Measurements from ENCODE around the gene SCFD2. TPM values are rescaled to one million over a fixed set of nuclear protein-coding genes. Genes with fewer than 3 reads are reported as not detected.

SCFD2 gene
- total RNA-seq, 1 donor from 2014 or later, result 11.9 TPM

- H3K9me3 ChIP-seq (ENCODE audit: insufficient read depth, low read depth, low read length), result no peaks in the 10 kb centered on the region
- H4K20me1 ChIP-seq (ENCODE audit: insufficient read depth, low read length), result no peaks in the 10 kb centered on the region
- FAIRE-seq (no peak), DNase-seq (ENCODE audit: low read depth) (no peak)
- no peaks in the 10 kb centered on the region for H3K36me3 ChIP-seq (ENCODE audit: insufficient read depth, low read length)
- H3K4me2 ChIP-seq (ENCODE audit: low read length), result no peak overlapping the region
- Mint-ChIP-seq H3K27ac (ENCODE audit: unreplicated experiment) (no peak overlapping the region), H3K36me3 (ENCODE audit: low read depth, unreplicated experiment) (peaks cover 3% of the 10 kb centered on the region), H3K9me3 (ENCODE audit: unreplicated experiment) (no peaks in the 10 kb centered on the region), H3K27me3 (ENCODE audit: low read depth, unreplicated experiment) (no peaks in the 10 kb centered on the region), H3K4me1 (ENCODE audit: low read depth, unreplicated experiment) (peaks cover 10% of the 10 kb centered on the region), H3K4me3 (ENCODE audit: unreplicated experiment) (no peak overlapping the region)
- H3K79me2 ChIP-seq (ENCODE audit: insufficient read depth, low read length), result no peaks in the 10 kb centered on the region
- no peak overlapping the region for H2AFZ ChIP-seq (ENCODE audit: low read depth, low read length)
- no peak overlapping the region for H3K4me3 ChIP-seq (ENCODE audit: insufficient read depth, low read depth, low read length)
- no peak overlapping the region for H3K9ac ChIP-seq (ENCODE audit: low read length)
- H3K27ac ChIP-seq (ENCODE audit: low read depth, low read length), result no peak overlapping the region
- peaks cover 4% of the 10 kb centered on the region for H3K4me1 ChIP-seq (ENCODE audit: insufficient read depth, low read length)
- H3K27me3 ChIP-seq (ENCODE audit: insufficient read depth, low read length), result no peaks in the 10 kb centered on the region
- no peak for TF ChIP-seq CTCF (IDR thresholded peaks at IDR 0.05; ENCODE audit: insufficient read depth, low read depth, low read length)
- TF ChIP-seq EZH2 (IDR thresholded peaks at IDR 0.05; ENCODE audit: insufficient read depth, low read length), result no peak
Observed at GRCh38 chr4:53208753-53209152, 157.1 kb downstream of the SCFD2 start.

- H3K27me3 ChIP-seq (ENCODE audit: insufficient read depth, low read length), result no peaks in the 10 kb centered on the region
- no peak for TF ChIP-seq CTCF (IDR thresholded peaks at IDR 0.05; ENCODE audit: insufficient read depth, low read depth, low read length)
- TF ChIP-seq EZH2 (IDR thresholded peaks at IDR 0.05; ENCODE audit: insufficient read depth, low read length), result no peak
- H3K4me2 ChIP-seq (ENCODE audit: low read length), result no peak overlapping the region
- H3K4me3 ChIP-seq (ENCODE audit: insufficient read depth, low read depth, low read length), result no peak overlapping the region
- no peaks in the 10 kb centered on the region for H3K36me3 ChIP-seq (ENCODE audit: insufficient read depth, low read length)
- no peak for FAIRE-seq
- H3K4me1 ChIP-seq (ENCODE audit: insufficient read depth, low read length), result peaks cover 4% of the 10 kb centered on the region
- Mint-ChIP-seq H3K4me3 (ENCODE audit: unreplicated experiment) (no peak overlapping the region), H3K36me3 (ENCODE audit: low read depth, unreplicated experiment) (no peaks in the 10 kb centered on the region), H3K4me1 (ENCODE audit: low read depth, unreplicated experiment) (peaks cover 10% of the 10 kb centered on the region), H3K27me3 (ENCODE audit: low read depth, unreplicated experiment) (no peaks in the 10 kb centered on the region), H3K27ac (ENCODE audit: unreplicated experiment) (no peak overlapping the region), H3K9me3 (ENCODE audit: unreplicated experiment) (no peaks in the 10 kb centered on the region)
- no peaks in the 10 kb centered on the region for H3K79me2 ChIP-seq (ENCODE audit: insufficient read depth, low read length)
- H4K20me1 ChIP-seq (ENCODE audit: insufficient read depth, low read length), result no peaks in the 10 kb centered on the region
- no peak for DNase-seq (ENCODE audit: low read depth)
- no peak overlapping the region for H3K9ac ChIP-seq (ENCODE audit: low read length)
- no peak overlapping the region for H3K27ac ChIP-seq (ENCODE audit: low read depth, low read length)
- no peak overlapping the region for H2AFZ ChIP-seq (ENCODE audit: low read depth, low read length)
- H3K9me3 ChIP-seq (ENCODE audit: insufficient read depth, low read depth, low read length), result no peaks in the 10 kb centered on the region
Observed at GRCh38 chr4:53205970-53206369, 159.9 kb downstream of the SCFD2 start.

- no peak overlapping the region for H3K4me2 ChIP-seq (ENCODE audit: low read length)
- no peak for FAIRE-seq
- H3K4me3 ChIP-seq (ENCODE audit: insufficient read depth, low read depth, low read length), result no peak overlapping the region
- no peak overlapping the region for H3K9ac ChIP-seq (ENCODE audit: low read length)
- no peaks in the 10 kb centered on the region for H3K27me3 Mint-ChIP-seq (ENCODE audit: low read depth, unreplicated experiment)
- H4K20me1 ChIP-seq (ENCODE audit: insufficient read depth, low read length), result no peaks in the 10 kb centered on the region
- no peaks in the 10 kb centered on the region for H3K36me3 ChIP-seq (ENCODE audit: insufficient read depth, low read length)
- H3K27me3 ChIP-seq (ENCODE audit: insufficient read depth, low read length), result no peaks in the 10 kb centered on the region
- no peak overlapping the region for H3K27ac Mint-ChIP-seq (ENCODE audit: unreplicated experiment)
- no peak overlapping the region for H3K27ac ChIP-seq (ENCODE audit: low read depth, low read length)
- TF ChIP-seq CTCF (IDR thresholded peaks at IDR 0.05; ENCODE audit: insufficient read depth, low read depth, low read length), result no peak
- no peaks in the 10 kb centered on the region for H3K79me2 ChIP-seq (ENCODE audit: insufficient read depth, low read length)
- no peaks in the 10 kb centered on the region for H3K9me3 ChIP-seq (ENCODE audit: insufficient read depth, low read depth, low read length)
- DNase-seq (ENCODE audit: low read depth), result no peak
- peaks cover 5% of the 10 kb centered on the region for H3K4me1 ChIP-seq (ENCODE audit: insufficient read depth, low read length)
- H3K4me1 Mint-ChIP-seq (ENCODE audit: low read depth, unreplicated experiment), result peaks cover 3% of the 10 kb centered on the region
- H2AFZ ChIP-seq (ENCODE audit: low read depth, low read length), result no peak overlapping the region
- H3K9me3 Mint-ChIP-seq (ENCODE audit: unreplicated experiment), result no peaks in the 10 kb centered on the region
- H3K36me3 Mint-ChIP-seq (ENCODE audit: low read depth, unreplicated experiment), result no peaks in the 10 kb centered on the region
- H3K4me3 Mint-ChIP-seq (ENCODE audit: unreplicated experiment), result no peak overlapping the region
Observed at GRCh38 chr4:53199356-53199755, 166.5 kb downstream of the SCFD2 start.

Measured in astrocyte (in vitro differentiated cells and primary cell).